Measurements from ENCODE around the gene CSNK1G3.
"Not testable (repeated sequence)": the region's sequence is repeated elsewhere in the genome, so short reads cannot be mapped to it uniquely, and the experiment has no call there.

CSNK1G3 gene

GRCh38 chr5:123559434-123559775, 47.4 kb downstream of the CSNK1G3 start:
- DNase-seq (ENCODE audit: low spot score), result peak; percentile 10

GRCh38 chr5:123561230-123561629, 49.3 kb downstream of the CSNK1G3 start:
- DNase-seq (ENCODE audit: low spot score), result no peak

- no peak for DNase-seq (ENCODE audit: low spot score)
These were observed 60.0 kb downstream of the CSNK1G3 start for GRCh38 chr5:123571927-123572326.

- DNase-seq (ENCODE audit: low spot score), result no peak
These were observed 66.4 kb downstream of the CSNK1G3 start for GRCh38 chr5:123578390-123578789.

- no peak for DNase-seq (ENCODE audit: low spot score)
These were observed 67.4 kb downstream of the CSNK1G3 start for GRCh38 chr5:123579410-123579809.

GRCh38 chr5:123582550-123583285, 70.7 kb downstream of the CSNK1G3 start:
- DNase-seq (ENCODE audit: low spot score), result no peak

- no peak for DNase-seq (ENCODE audit: low spot score)
These were observed 73.9 kb downstream of the CSNK1G3 start for GRCh38 chr5:123585871-123586270.

- no peak for DNase-seq (ENCODE audit: low spot score)
These were observed 82.5 kb downstream of the CSNK1G3 start for GRCh38 chr5:123594434-123594833.

- DNase-seq (ENCODE audit: low spot score), result no peak
These were observed 85.0 kb downstream of the CSNK1G3 start for GRCh38 chr5:123597018-123597417.

GRCh38 chr5:123598028-123598689, 86.2 kb downstream of the CSNK1G3 start:
- no peak for DNase-seq (ENCODE audit: low spot score)

GRCh38 chr5:123599171-123599570, 87.2 kb downstream of the CSNK1G3 start:
- no peak for DNase-seq (ENCODE audit: low spot score)

- DNase-seq (ENCODE audit: low spot score), result no peak
These were observed 89.6 kb downstream of the CSNK1G3 start for GRCh38 chr5:123601610-123602009.

GRCh38 chr5:123605822-123606221, 93.8 kb downstream of the CSNK1G3 start:
- no peak for DNase-seq (ENCODE audit: low spot score)

- DNase-seq (ENCODE audit: low spot score), result no peak
These were observed 98.2 kb downstream of the CSNK1G3 start for GRCh38 chr5:123610209-123610608.

- peak; percentile 54 for DNase-seq (ENCODE audit: low spot score)
These were observed 98.9 kb downstream of the CSNK1G3 start for GRCh38 chr5:123610665-123611405.

GRCh38 chr5:123611406-123611709, 99.4 kb downstream of the CSNK1G3 start:
- no peak for DNase-seq (ENCODE audit: low spot score)

- no peak for DNase-seq (ENCODE audit: low spot score)
These were observed 105.6 kb downstream of the CSNK1G3 start for GRCh38 chr5:123617561-123617960.

GRCh38 chr5:123626051-123626450, 114.1 kb downstream of the CSNK1G3 start:
- DNase-seq (ENCODE audit: low spot score), result no peak

GRCh38 chr5:123628860-123629544, 117.0 kb downstream of the CSNK1G3 start:
- no peak for DNase-seq (ENCODE audit: low spot score)

- no peak for DNase-seq (ENCODE audit: low spot score)
These were observed 124.0 kb downstream of the CSNK1G3 start for GRCh38 chr5:123636006-123636405.

GRCh38 chr5:123637028-123637427, 125.1 kb downstream of the CSNK1G3 start:
- DNase-seq (ENCODE audit: low spot score), result not testable (repeated sequence)

- DNase-seq (ENCODE audit: low spot score), result no peak
These were observed 127.3 kb downstream of the CSNK1G3 start for GRCh38 chr5:123639244-123639643.

Measured in GM03348 (cell line).